Measurements from ENCODE around the gene SPRED2.

Gene SPRED2

DNA sequence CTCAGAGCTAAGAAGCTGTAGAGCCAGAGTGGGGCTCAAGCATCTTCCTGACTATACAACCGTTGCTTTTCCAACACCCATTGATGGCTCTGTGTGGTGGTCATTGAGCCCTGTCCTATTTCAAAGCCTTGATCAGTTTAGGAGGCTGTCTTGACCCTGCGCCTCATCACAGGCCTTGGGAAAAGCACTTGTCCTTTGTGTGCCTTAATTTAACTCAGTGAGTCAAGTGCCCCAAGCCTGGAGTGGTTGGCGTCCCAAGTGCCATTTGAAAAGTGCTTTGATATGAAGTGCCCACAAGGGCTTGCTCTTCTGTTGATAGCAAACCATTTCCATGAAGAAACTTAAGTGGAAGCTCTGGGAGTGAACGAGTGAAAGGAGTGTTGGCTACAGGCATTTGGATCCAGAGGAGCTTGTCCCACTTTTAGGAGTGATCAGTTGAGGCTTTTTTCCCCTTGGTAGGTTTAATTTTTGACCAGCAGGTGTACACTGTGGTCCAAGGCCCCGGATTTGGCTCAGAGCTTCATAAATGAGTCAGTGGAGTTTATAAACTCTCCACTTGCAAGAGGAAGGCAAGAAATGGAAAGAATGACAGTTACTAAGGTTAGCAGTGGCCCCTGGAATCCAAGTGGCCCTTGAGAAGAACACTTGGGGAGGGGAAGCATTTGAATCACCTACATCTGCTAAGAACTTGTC lies 154.5 kb downstream of the SPRED2 start:
- no peak for TF ChIP-seq ZNF565 (CRISPR knock-in tag; conservative IDR thresholded peaks at IDR 0.05; ENCODE audit: low read depth)
- TF ChIP-seq ARNTL (CRISPR knock-in tag; IDR thresholded peaks at IDR 0.05; ENCODE audit: borderline replicate concordance, low read depth): no peak
- TF ChIP-seq ISL1 (CRISPR knock-in tag; IDR thresholded peaks at IDR 0.05): no peak
- TF ChIP-seq ESRRG (CRISPR knock-in tag; IDR thresholded peaks at IDR 0.05): no peak
- TF ChIP-seq OSR1 (CRISPR knock-in tag; IDR thresholded peaks at IDR 0.05): no peak
- no peak for TF ChIP-seq ZFP30 (CRISPR knock-in tag; IDR thresholded peaks at IDR 0.05)
- TF ChIP-seq, protein P1, sequence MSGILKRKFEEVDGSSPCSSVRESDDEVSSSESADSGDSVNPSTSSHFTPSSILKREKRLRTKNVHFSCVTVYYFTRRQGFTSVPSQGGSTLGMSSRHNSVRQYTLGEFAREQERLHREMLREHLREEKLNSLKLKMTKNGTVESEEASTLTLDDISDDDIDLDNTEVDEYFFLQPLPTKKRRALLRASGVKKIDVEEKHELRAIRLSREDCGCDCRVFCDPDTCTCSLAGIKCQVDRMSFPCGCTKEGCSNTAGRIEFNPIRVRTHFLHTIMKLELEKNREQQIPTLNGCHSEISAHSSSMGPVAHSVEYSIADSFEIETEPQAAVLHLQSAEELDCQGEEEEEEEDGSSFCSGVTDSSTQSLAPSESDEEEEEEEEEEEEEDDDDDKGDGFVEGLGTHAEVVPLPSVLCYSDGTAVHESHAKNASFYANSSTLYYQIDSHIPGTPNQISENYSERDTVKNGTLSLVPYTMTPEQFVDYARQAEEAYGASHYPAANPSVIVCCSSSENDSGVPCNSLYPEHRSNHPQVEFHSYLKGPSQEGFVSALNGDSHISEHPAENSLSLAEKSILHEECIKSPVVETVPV (CRISPR knock-in tag; IDR thresholded peaks at IDR 0.05): no peak
- TF ChIP-seq GLIS3 (CRISPR knock-in tag; IDR thresholded peaks at IDR 0.05): no peak
- no peak for TF ChIP-seq TOX (CRISPR knock-in tag; IDR thresholded peaks at IDR 0.05; ENCODE audit: borderline replicate concordance)
- TF ChIP-seq, protein P2, sequence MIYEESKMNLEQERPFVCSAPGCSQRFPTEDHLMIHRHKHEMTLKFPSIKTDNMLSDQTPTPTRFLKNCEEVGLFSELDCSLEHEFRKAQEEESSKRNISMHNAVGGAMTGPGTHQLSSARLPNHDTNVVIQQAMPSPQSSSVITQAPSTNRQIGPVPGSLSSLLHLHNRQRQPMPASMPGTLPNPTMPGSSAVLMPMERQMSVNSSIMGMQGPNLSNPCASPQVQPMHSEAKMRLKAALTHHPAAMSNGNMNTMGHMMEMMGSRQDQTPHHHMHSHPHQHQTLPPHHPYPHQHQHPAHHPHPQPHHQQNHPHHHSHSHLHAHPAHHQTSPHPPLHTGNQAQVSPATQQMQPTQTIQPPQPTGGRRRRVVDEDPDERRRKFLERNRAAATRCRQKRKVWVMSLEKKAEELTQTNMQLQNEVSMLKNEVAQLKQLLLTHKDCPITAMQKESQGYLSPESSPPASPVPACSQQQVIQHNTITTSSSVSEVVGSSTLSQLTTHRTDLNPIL (CRISPR knock-in tag; IDR thresholded peaks at IDR 0.05; ENCODE audit: low read depth): no peak
- no peak for TF ChIP-seq CSDC2 (CRISPR knock-in tag; IDR thresholded peaks at IDR 0.05)
- TF ChIP-seq ZC3H10 (CRISPR knock-in tag; IDR thresholded peaks at IDR 0.05): no peak
- TF ChIP-seq, protein P3, sequence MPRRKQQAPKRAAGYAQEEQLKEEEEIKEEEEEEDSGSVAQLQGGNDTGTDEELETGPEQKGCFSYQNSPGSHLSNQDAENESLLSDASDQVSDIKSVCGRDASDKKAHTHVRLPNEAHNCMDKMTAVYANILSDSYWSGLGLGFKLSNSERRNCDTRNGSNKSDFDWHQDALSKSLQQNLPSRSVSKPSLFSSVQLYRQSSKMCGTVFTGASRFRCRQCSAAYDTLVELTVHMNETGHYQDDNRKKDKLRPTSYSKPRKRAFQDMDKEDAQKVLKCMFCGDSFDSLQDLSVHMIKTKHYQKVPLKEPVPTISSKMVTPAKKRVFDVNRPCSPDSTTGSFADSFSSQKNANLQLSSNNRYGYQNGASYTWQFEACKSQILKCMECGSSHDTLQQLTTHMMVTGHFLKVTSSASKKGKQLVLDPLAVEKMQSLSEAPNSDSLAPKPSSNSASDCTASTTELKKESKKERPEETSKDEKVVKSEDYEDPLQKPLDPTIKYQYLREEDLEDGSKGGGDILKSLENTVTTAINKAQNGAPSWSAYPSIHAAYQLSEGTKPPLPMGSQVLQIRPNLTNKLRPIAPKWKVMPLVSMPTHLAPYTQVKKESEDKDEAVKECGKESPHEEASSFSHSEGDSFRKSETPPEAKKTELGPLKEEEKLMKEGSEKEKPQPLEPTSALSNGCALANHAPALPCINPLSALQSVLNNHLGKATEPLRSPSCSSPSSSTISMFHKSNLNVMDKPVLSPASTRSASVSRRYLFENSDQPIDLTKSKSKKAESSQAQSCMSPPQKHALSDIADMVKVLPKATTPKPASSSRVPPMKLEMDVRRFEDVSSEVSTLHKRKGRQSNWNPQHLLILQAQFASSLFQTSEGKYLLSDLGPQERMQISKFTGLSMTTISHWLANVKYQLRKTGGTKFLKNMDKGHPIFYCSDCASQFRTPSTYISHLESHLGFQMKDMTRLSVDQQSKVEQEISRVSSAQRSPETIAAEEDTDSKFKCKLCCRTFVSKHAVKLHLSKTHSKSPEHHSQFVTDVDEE (CRISPR knock-in tag; IDR thresholded peaks at IDR 0.05): no peak
- TF ChIP-seq ZNF70 (CRISPR knock-in tag; IDR thresholded peaks at IDR 0.05): no peak
- TF ChIP-seq TCF4 (CRISPR knock-in tag; IDR thresholded peaks at IDR 0.05; ENCODE audit: borderline replicate concordance): no peak
- no peak for TF ChIP-seq RARB (CRISPR knock-in tag; IDR thresholded peaks at IDR 0.05)
- no peak for TF ChIP-seq ZFP3 (CRISPR knock-in tag; IDR thresholded peaks at IDR 0.05)
- no peak for TF ChIP-seq ZNF8 (CRISPR knock-in tag; IDR thresholded peaks at IDR 0.05)
- TF ChIP-seq, protein P4, sequence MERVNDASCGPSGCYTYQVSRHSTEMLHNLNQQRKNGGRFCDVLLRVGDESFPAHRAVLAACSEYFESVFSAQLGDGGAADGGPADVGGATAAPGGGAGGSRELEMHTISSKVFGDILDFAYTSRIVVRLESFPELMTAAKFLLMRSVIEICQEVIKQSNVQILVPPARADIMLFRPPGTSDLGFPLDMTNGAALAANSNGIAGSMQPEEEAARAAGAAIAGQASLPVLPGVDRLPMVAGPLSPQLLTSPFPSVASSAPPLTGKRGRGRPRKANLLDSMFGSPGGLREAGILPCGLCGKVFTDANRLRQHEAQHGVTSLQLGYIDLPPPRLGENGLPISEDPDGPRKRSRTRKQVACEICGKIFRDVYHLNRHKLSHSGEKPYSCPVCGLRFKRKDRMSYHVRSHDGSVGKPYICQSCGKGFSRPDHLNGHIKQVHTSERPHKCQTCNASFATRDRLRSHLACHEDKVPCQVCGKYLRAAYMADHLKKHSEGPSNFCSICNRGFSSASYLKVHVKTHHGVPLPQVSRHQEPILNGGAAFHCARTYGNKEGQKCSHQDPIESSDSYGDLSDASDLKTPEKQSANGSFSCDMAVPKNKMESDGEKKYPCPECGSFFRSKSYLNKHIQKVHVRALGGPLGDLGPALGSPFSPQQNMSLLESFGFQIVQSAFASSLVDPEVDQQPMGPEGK (CRISPR knock-in tag; IDR thresholded peaks at IDR 0.05; ENCODE audit: borderline replicate concordance): no peak
- TF ChIP-seq BACH2 (CRISPR knock-in tag; IDR thresholded peaks at IDR 0.05; ENCODE audit: borderline replicate concordance): no peak
- peak; percentile 12 for ATAC-seq

DNA sequence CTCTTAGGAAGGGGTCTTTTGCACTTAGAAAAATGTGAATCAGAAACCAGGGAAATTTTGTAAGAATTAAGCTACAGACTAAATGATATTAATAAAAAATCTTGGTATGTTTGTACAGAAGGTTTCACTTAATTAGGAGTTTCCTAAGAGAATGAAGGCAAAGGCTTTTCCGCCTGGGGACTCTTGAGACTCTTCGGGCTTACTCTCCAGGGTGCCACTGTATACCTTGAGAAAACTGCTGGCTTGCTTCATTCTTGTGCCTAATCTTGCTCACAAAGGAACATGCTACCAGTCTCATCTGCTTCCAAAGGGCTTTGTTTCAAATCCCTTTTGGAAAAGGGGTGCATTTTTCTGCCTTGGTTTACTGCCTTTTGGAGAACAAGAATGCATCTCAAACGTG lies 155.3 kb downstream of the SPRED2 start:
- ATAC-seq: no peak
- TF ChIP-seq, protein P4 (CRISPR knock-in tag; IDR thresholded peaks at IDR 0.05; ENCODE audit: borderline replicate concordance): no peak
- TF ChIP-seq SNAI2 (CRISPR knock-in tag; IDR thresholded peaks at IDR 0.05): no peak
- TF ChIP-seq, protein P3 (CRISPR knock-in tag; IDR thresholded peaks at IDR 0.05): no peak

All from SK-N-SH treated with all-trans-retinoic acid at 6 μM for 48 hours (cell line).